ENCODE data around the gene NADK.
A peak's percentile ranks its signal among the peaks of the same experiment; 100 is the strongest.

The NADK gene

GRCh38 chr1:1777950-1778662, at the start of gene NADK:
Gene NADK, minus strand, starts transcription at chr1:1778470. Its CDS starts 13,064 bp downstream, at chr1:1765406.
- DNase-seq (ENCODE audit: low read depth in 3 of 3) = peak; percentile 46 to 65 (median 49)

GRCh38 chr1:1827089-1827848, 49.0 kb upstream of the NADK start:
- no peak for DNase-seq (ENCODE audit: low read depth in 3 of 3)

GRCh38 chr1:1826356-1827088, 48.3 kb upstream of the NADK start:
- no peak for DNase-seq (ENCODE audit: low read depth in 3 of 3)

- no peak for DNase-seq (ENCODE audit: low read depth in 3 of 3)
Observed at GRCh38 chr1:1825217-1825616, 46.9 kb upstream of the NADK start.

GRCh38 chr1:1819762-1820161, 41.5 kb upstream of the NADK start:
- DNase-seq (ENCODE audit: low read depth in 3 of 3) = no peak

- no peak for DNase-seq (ENCODE audit: low read depth in 3 of 3)
Observed at GRCh38 chr1:1817221-1817620, 39.0 kb upstream of the NADK start.

GRCh38 chr1:1815606-1816281, 37.5 kb upstream of the NADK start:
- no peak for DNase-seq (ENCODE audit: low read depth in 3 of 3)

- DNase-seq (ENCODE audit: low read depth in 3 of 3) = no peak
Observed at GRCh38 chr1:1809489-1809888, 31.2 kb upstream of the NADK start.

- no peak for DNase-seq (ENCODE audit: low read depth in 3 of 3)
Observed at GRCh38 chr1:1808206-1808605, 29.9 kb upstream of the NADK start.

- no peak for DNase-seq (ENCODE audit: low read depth in 3 of 3)
Observed at GRCh38 chr1:1806890-1807289, 28.6 kb upstream of the NADK start.

DNA sequence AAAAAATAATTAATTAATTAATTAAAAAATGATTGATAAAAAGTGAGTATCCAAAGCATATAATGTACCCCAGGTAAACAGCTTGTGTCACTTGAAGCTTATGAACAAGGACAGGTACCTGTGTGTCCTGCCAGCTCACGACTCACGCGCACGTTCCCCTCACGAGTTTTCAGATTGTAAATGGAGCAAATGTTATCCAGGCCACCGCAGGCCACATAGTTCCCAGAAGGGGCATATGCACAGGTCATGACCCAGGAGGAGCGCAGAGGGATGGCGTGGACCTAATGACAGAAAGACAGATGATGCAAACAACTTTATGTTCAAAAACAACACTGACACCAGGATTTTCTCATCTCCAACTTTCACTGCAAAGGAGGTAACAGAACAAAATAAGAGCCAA, 26.0 kb upstream of the NADK start:
- DNase-seq (ENCODE audit: low read depth in 3 of 3) = no peak

- no peak for DNase-seq (ENCODE audit: low read depth in 3 of 3)
Observed at GRCh38 chr1:1802871-1803270, 24.6 kb upstream of the NADK start.

GRCh38 chr1:1799716-1800115, 21.4 kb upstream of the NADK start:
- no peak for DNase-seq (ENCODE audit: low read depth in 3 of 3)

GRCh38 chr1:1797731-1798341, 19.6 kb upstream of the NADK start:
- no peak for DNase-seq (ENCODE audit: low read depth in 3 of 3)

DNA sequence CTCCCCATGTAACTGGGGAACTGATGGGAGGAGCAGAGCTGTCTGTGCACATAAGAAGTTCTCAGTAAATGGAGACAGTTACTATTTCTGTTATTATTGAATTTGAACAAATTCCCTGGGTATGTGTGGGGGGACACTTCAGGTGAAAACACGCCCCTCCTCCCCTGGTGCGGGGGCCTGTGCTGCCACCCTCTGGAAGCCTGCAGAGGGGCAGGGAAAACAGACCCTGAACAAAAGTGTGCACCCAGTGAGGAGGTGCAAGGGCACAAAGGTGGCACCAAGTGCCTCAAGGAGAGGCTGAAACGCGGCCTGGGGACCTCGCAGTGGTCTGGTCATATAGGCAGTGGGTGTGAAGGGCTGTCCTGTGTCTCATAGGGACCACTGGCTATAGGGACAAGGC, 18.2 kb upstream of the NADK start:
- DNase-seq (ENCODE audit: low read depth in 3 of 3) = no peak

- no peak for DNase-seq (ENCODE audit: low read depth in 3 of 3)
Observed at GRCh38 chr1:1794999-1795398, 16.7 kb upstream of the NADK start.

- no peak for DNase-seq (ENCODE audit: low read depth in 3 of 3)
Observed at GRCh38 chr1:1793481-1794244, 15.4 kb upstream of the NADK start.

- peak in 1 of 3 experiments; percentile 12 for DNase-seq (ENCODE audit: low read depth in 3 of 3)
Observed at GRCh38 chr1:1788646-1789431, 10.6 kb upstream of the NADK start.

DNA sequence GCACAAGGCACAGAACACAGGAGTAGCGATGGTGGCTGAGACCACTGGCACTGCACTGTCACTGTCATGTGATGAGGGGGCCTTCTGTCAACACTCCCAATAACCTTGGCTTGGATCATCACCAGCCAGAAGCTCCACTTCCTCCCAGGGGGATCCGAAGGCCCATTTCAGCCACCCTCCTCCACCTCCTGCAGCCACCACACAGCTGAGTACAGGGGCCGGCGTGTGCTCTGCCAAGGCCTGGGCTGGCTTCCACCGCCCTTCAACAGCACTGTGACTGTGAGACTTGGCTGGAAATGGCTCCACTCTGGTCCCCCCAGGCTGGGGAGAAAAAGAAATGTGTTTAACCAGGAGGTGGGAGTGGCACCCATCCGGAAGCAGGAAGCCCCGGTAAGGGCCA, 9.9 kb upstream of the NADK start:
- DNase-seq (ENCODE audit: low read depth in 3 of 3) = no peak
